Nephron progenitor cell (in vitro differentiated cells): ENCODE measurements around the gene PPP1CB.
A peak's percentile ranks its signal among the peaks of the same experiment; 100 is the strongest.

Experiments used
- DNase-seq: peaks from one replicate; pipeline ENCODE4 v3.0.0; 2021
- H3K27ac Mint-ChIP-seq: 2 replicates; pipeline ENCODE4 v1.8.0; 2021; ENCODE audit warnings: mild to moderate bottlenecking, moderate library complexity, mixed read lengths
- H3K27me3 Mint-ChIP-seq: 2 replicates; pipeline ENCODE4 v1.8.0; 2021; ENCODE audit warnings: mild to moderate bottlenecking, low read depth, mixed read lengths; ENCODE audit not compliant: poor library complexity
- H3K36me3 Mint-ChIP-seq: 2 replicates; pipeline ENCODE4 v1.8.0; 2021; ENCODE audit warnings: low read depth, mixed read lengths
- H3K4me1 Mint-ChIP-seq: 2 replicates; pipeline ENCODE4 v1.8.0; 2021; ENCODE audit warnings: mixed read lengths
- H3K4me3 Mint-ChIP-seq: 2 replicates; pipeline ENCODE4 v1.8.0; 2021; ENCODE audit warnings: mild to moderate bottlenecking, moderate library complexity, mixed read lengths
- H3K9me3 Mint-ChIP-seq: 2 replicates; pipeline ENCODE4 v1.8.0; 2021; ENCODE audit warnings: mild to moderate bottlenecking, moderate library complexity, mixed read lengths
- TF ChIP-seq, protein P1 (sequence below): fragments of 200-600 bp; sonication (generic); IDR thresholded peaks from 2 replicates; pipeline ENCODE4 v1.5.0; 2021; ENCODE audit warnings: antibody characterized with exemption

The PPP1CB gene

DNA sequence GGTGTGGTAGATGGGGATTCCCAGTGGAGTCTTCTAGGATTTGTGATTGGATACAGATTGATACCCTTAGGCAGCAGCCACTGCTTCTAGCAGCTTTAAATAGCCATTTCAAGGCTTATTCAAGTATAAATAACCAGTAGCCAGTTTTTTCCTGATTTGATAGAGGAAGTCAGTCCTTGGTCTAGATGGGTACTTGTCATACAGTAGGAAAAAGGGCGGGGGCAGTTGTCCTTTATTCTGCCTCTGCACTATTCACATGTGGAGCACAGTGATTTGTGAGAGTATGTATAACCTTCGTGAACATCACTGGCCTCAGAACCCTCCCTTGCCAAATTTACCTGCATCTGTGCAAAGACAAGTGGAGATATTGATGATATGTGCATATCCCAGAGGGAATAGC is 6.8 kb downstream of the PPP1CB start:
- Mint-ChIP-seq H3K4me1 (peaks cover 36% of the 10 kb centered on the region), H3K27ac (no peak overlapping the region), H3K9me3 (no peaks in the 10 kb centered on the region), H3K36me3 (peaks cover 36% of the 10 kb centered on the region), H3K27me3 (no peaks in the 10 kb centered on the region), H3K4me3 (no peak overlapping the region)
- DNase-seq = no peak
- TF ChIP-seq, protein P1, sequence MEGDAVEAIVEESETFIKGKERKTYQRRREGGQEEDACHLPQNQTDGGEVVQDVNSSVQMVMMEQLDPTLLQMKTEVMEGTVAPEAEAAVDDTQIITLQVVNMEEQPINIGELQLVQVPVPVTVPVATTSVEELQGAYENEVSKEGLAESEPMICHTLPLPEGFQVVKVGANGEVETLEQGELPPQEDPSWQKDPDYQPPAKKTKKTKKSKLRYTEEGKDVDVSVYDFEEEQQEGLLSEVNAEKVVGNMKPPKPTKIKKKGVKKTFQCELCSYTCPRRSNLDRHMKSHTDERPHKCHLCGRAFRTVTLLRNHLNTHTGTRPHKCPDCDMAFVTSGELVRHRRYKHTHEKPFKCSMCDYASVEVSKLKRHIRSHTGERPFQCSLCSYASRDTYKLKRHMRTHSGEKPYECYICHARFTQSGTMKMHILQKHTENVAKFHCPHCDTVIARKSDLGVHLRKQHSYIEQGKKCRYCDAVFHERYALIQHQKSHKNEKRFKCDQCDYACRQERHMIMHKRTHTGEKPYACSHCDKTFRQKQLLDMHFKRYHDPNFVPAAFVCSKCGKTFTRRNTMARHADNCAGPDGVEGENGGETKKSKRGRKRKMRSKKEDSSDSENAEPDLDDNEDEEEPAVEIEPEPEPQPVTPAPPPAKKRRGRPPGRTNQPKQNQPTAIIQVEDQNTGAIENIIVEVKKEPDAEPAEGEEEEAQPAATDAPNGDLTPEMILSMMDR = no peak

DNA sequence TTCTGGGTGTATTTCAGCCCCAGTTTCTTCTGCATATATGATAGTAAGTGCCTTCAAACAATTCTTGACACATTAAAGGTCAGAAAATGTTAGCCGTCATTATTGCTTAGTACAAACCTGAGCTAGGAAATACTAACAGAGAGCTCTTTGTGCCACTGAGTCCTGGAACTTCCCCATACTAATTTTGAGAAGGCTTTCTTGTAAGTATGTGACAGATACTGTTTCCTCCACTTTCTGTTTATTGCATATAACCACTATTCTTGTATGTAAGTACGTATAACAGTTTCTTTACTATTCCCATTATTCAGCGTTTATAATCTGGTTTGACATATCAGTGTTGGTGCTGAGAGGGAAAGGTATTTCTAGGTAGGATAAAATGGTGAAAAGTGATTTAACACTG is 9.8 kb downstream of the PPP1CB start:
- Mint-ChIP-seq H3K4me3 (no peak overlapping the region), H3K4me1 (peaks cover 13% of the 10 kb centered on the region), H3K9me3 (peaks cover 24% of the 10 kb centered on the region), H3K36me3 (peaks cover 65% of the 10 kb centered on the region), H3K27me3 (no peaks in the 10 kb centered on the region), H3K27ac (no peak overlapping the region)
- TF ChIP-seq, protein P1 = no peak
- DNase-seq = no peak

DNA sequence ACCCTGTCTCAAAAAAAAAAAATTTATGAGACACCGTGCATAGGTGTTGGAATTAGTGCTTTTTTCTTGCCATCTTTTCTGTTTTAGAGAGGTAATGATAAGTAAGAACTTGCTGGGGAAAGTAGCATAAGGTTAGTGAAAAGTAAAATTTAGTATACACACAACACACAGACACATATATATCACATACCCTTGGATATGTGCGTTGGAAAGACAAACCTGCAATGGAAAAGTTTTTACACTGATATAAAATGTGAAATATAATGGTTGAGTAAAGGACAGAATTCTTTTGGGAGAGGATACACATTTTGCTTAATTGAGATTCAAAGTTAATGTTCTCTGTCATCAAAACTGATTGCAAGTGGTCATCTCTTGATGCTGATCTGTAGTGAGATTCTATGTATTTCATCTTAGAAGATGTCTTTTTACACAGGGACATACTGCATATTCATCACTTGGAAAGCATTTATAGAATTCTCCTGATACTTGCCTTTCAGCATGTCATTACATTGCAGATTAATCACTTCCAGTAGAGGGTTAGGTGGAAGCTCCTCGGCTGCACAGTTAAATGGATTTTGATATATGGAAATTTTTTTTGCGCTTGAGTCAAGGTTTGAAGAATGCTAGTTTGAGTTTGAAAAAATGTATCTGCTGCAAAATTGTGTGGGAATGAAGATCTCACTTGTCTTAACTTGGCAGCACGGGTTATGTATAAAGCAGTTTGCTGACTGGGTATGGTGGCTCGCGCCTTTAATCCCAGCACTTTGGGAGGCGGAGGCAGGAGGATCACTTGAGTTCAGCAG is 13.5 kb downstream of the PPP1CB start:
- Mint-ChIP-seq H3K9me3 (peaks cover 53% of the 10 kb centered on the region), H3K27me3 (no peaks in the 10 kb centered on the region), H3K4me3 (no peak overlapping the region), H3K4me1 (no peaks in the 10 kb centered on the region), H3K36me3 (peaks cover 92% of the 10 kb centered on the region), H3K27ac (peak overlapping the region; percentile 32)
- no peak for DNase-seq
- TF ChIP-seq, protein P1 = no peak

DNA sequence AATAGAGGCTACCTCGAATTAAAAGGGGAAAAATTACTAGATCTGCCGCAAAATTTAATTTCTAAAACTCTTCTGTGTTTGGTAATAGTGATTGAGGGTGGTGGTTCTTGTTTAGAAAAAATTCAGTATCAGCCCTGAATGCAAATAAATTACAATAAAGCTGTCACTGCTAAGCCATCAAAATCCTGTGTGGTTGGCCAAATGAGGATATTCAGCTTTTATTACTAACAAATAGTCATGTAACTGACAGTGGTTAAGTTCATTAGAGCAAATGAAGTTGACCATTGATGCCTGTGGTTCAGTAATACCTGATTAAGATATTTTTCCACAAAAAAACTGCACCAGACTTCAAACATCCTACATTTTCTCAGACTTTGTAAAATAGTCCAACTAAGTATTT is 14.4 kb downstream of the PPP1CB start:
- H3K4me3 Mint-ChIP-seq = no peak overlapping the region
- DNase-seq = no peak
- no peak overlapping the region for H3K27ac Mint-ChIP-seq
- TF ChIP-seq, protein P1 = no peak
- no peaks in the 10 kb centered on the region for H3K27me3 Mint-ChIP-seq
- peaks cover 93% of the 10 kb centered on the region for H3K36me3 Mint-ChIP-seq
- H3K4me1 Mint-ChIP-seq = peaks cover 4% of the 10 kb centered on the region
- H3K9me3 Mint-ChIP-seq = peaks cover 61% of the 10 kb centered on the region

DNA sequence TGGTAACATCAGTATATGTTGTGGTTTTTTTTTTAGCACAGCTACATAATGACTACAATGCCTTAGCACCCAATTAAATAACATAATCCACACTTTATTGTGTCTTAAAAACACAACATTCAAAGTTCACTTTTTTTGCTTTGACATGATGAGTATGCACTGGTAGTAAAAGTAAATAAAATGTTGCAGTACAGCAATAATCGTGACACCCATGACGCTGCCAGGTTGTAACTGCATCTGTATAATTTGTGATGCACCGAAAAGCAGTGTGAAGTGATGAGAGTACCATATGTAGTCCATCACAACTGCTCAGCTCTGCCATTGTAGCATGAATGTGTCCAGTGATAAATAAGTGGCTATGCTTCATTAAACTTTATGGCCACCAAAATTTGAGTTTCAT is 15.7 kb downstream of the PPP1CB start:
- DNase-seq = no peak
- Mint-ChIP-seq H3K27me3 (no peaks in the 10 kb centered on the region), H3K4me3 (no peak overlapping the region), H3K36me3 (peaks cover 86% of the 10 kb centered on the region), H3K4me1 (peaks cover 4% of the 10 kb centered on the region), H3K27ac (no peak overlapping the region), H3K9me3 (peaks cover 61% of the 10 kb centered on the region)
- TF ChIP-seq, protein P1 = no peak

DNA sequence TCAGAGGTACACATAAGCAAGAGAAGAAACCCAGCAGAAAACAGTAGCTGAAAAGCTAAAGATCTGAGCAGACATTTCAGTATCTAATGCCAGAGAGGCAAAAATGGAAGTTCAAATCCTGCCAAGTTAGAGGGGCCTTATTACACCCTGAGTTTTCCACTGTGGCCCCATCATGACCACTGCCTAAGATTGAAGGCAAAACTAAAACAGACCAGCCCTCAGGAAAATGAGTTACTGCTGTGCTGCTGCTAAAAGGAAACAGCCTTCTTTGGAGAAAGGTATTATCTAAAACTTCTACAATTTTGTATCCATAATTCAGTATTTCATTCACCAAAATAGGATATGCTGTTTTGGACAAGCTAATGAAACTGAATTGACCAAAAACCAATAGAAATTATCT is 16.8 kb downstream of the PPP1CB start:
- H3K4me3 Mint-ChIP-seq = no peak overlapping the region
- no peak overlapping the region for H3K27ac Mint-ChIP-seq
- H3K9me3 Mint-ChIP-seq = peaks cover 61% of the 10 kb centered on the region
- TF ChIP-seq, protein P1 = no peak
- peaks cover 4% of the 10 kb centered on the region for H3K4me1 Mint-ChIP-seq
- H3K36me3 Mint-ChIP-seq = peaks cover 78% of the 10 kb centered on the region
- DNase-seq = no peak
- no peaks in the 10 kb centered on the region for H3K27me3 Mint-ChIP-seq
